Measurements from ENCODE around the gene CYP1B1.

GRCh38 chr2:38076710-38077430 is 919 bp upstream of the CYP1B1 start:
- TF ChIP-seq, protein P1, sequence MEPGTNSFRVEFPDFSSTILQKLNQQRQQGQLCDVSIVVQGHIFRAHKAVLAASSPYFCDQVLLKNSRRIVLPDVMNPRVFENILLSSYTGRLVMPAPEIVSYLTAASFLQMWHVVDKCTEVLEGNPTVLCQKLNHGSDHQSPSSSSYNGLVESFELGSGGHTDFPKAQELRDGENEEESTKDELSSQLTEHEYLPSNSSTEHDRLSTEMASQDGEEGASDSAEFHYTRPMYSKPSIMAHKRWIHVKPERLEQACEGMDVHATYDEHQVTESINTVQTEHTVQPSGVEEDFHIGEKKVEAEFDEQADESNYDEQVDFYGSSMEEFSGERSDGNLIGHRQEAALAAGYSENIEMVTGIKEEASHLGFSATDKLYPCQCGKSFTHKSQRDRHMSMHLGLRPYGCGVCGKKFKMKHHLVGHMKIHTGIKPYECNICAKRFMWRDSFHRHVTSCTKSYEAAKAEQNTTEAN (CRISPR knock-in tag; IDR thresholded peaks at IDR 0.05): no peak
- TF ChIP-seq, protein P2, sequence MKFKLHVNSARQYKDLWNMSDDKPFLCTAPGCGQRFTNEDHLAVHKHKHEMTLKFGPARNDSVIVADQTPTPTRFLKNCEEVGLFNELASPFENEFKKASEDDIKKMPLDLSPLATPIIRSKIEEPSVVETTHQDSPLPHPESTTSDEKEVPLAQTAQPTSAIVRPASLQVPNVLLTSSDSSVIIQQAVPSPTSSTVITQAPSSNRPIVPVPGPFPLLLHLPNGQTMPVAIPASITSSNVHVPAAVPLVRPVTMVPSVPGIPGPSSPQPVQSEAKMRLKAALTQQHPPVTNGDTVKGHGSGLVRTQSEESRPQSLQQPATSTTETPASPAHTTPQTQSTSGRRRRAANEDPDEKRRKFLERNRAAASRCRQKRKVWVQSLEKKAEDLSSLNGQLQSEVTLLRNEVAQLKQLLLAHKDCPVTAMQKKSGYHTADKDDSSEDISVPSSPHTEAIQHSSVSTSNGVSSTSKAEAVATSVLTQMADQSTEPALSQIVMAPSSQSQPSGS (CRISPR knock-in tag; IDR thresholded peaks at IDR 0.05; ENCODE audit: borderline replicate concordance, low read depth): no peak
- TF ChIP-seq PRDM15 (CRISPR knock-in tag; IDR thresholded peaks at IDR 0.05) (no peak), CTCF (IDR thresholded peaks at IDR 0.05) (no peak), EMX1 (CRISPR knock-in tag; IDR thresholded peaks at IDR 0.05) (no peak), TEAD4 (CRISPR knock-in tag; IDR thresholded peaks at IDR 0.05) (no peak), CREB1 (CRISPR knock-in tag; IDR thresholded peaks at IDR 0.05) (no peak), FOXK1 (CRISPR knock-in tag; IDR thresholded peaks at IDR 0.05) (no peak), GABPB1 (CRISPR knock-in tag; IDR thresholded peaks at IDR 0.05) (no peak), NR2C2 (CRISPR knock-in tag; IDR thresholded peaks at IDR 0.05) (no peak), ATF1 (CRISPR knock-in tag; IDR thresholded peaks at IDR 0.05) (no peak), MAX (CRISPR knock-in tag; IDR thresholded peaks at IDR 0.05) (no peak; the same call in 1 of the 2 replicates)
- TF ChIP-seq, protein P3, sequence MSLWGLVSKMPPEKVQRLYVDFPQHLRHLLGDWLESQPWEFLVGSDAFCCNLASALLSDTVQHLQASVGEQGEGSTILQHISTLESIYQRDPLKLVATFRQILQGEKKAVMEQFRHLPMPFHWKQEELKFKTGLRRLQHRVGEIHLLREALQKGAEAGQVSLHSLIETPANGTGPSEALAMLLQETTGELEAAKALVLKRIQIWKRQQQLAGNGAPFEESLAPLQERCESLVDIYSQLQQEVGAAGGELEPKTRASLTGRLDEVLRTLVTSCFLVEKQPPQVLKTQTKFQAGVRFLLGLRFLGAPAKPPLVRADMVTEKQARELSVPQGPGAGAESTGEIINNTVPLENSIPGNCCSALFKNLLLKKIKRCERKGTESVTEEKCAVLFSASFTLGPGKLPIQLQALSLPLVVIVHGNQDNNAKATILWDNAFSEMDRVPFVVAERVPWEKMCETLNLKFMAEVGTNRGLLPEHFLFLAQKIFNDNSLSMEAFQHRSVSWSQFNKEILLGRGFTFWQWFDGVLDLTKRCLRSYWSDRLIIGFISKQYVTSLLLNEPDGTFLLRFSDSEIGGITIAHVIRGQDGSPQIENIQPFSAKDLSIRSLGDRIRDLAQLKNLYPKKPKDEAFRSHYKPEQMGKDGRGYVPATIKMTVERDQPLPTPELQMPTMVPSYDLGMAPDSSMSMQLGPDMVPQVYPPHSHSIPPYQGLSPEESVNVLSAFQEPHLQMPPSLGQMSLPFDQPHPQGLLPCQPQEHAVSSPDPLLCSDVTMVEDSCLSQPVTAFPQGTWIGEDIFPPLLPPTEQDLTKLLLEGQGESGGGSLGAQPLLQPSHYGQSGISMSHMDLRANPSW (CRISPR knock-in tag; conservative IDR thresholded peaks at IDR 0.05; ENCODE audit: low read depth): no peak
- TF ChIP-seq, protein P4, sequence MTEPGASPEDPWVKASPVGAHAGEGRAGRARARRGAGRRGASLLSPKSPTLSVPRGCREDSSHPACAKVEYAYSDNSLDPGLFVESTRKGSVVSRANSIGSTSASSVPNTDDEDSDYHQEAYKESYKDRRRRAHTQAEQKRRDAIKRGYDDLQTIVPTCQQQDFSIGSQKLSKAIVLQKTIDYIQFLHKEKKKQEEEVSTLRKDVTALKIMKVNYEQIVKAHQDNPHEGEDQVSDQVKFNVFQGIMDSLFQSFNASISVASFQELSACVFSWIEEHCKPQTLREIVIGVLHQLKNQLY (CRISPR knock-in tag; IDR thresholded peaks at IDR 0.05): no peak

Measured in WTC11 (cell line).